Activated CD4-positive, alpha-beta T cell treated with anti-CD3 and anti-CD28 coated beads, Interleukin-2, amount 50 U/mL, for 4 hours (primary cell): ENCODE data around the gene CDK9.
A peak's percentile ranks its signal among the peaks of the same experiment; 100 is the strongest.
"Not testable (repeated sequence)": the region's sequence is repeated elsewhere in the genome, so short reads cannot be mapped to it uniquely, and the experiment has no call there.

Experiments
- DNase-seq, 2 experiments: peaks; one replicate each; pipeline ENCODE4 v3.0.0-alpha.2; 2020

Gene CDK9

GRCh38 chr9:127780909-127781308, 4.9 kb upstream of the CDK9 start:
- not testable (repeated sequence) for DNase-seq

GRCh38 chr9:127781806-127782205, 4.0 kb upstream of the CDK9 start:
- DNase-seq: no peak

- peak; percentile 36 to 47 for DNase-seq
These were observed 2.5 kb upstream of the CDK9 start for GRCh38 chr9:127783111-127784008.

- peak; percentile 84 to 87 for DNase-seq
These were observed 556 bp upstream of the CDK9 start for GRCh38 chr9:127785023-127785932.

GRCh38 chr9:127786773-127787104, 905 bp downstream of the CDK9 start:
- DNase-seq: no peak

- peak; percentile 33 to 52 for DNase-seq
These were observed 2.6 kb downstream of the CDK9 start for GRCh38 chr9:127788337-127789011.

- DNase-seq: no peak
These were observed 3.3 kb downstream of the CDK9 start for GRCh38 chr9:127789179-127789578.

- DNase-seq: no peak
These were observed 4.4 kb downstream of the CDK9 start for GRCh38 chr9:127790094-127790855.

GRCh38 chr9:127791085-127791484, 5.3 kb downstream of the CDK9 start:
- no peak for DNase-seq

- DNase-seq: no peak
These were observed 6.7 kb downstream of the CDK9 start for GRCh38 chr9:127792417-127793031.

GRCh38 chr9:127793093-127793708, 7.4 kb downstream of the CDK9 start:
- no peak for DNase-seq

GRCh38 chr9:127794001-127794791, 8.4 kb downstream of the CDK9 start:
- no peak for DNase-seq

GRCh38 chr9:127796225-127796813, 10.5 kb downstream of the CDK9 start:
- no peak for DNase-seq

- DNase-seq: no peak
These were observed 11.1 kb downstream of the CDK9 start for GRCh38 chr9:127796852-127797370.

- DNase-seq: no peak
These were observed 16.2 kb downstream of the CDK9 start for GRCh38 chr9:127801955-127802575.

- peak; percentile 70 to 73 for DNase-seq
These were observed 17.0 kb downstream of the CDK9 start, which contains the start of gene FPGS for GRCh38 chr9:127802576-127803443. FPGS (plus strand) TSS chr9:127802882; CDS start chr9:127802925, 43 bp downstream.

- peak in 1 of 2 experiments; percentile 25 for DNase-seq
These were observed 17.9 kb downstream of the CDK9 start for GRCh38 chr9:127803507-127804352.
